SW480 (cell line): ENCODE measurements around the gene WDPCP.
"Not testable (repeated sequence)": the region's sequence is repeated elsewhere in the genome, so short reads cannot be mapped to it uniquely, and the experiment has no call there.

Experiments used
- DNase-seq: peaks from one replicate; pipeline ENCODE4 v3.0.0-alpha.2; 2016; ENCODE audit warnings: low spot score

Gene WDPCP

GRCh38 chr2:63225964-63226686 is 362.2 kb downstream of the WDPCP start:
- DNase-seq, result no peak

DNA sequence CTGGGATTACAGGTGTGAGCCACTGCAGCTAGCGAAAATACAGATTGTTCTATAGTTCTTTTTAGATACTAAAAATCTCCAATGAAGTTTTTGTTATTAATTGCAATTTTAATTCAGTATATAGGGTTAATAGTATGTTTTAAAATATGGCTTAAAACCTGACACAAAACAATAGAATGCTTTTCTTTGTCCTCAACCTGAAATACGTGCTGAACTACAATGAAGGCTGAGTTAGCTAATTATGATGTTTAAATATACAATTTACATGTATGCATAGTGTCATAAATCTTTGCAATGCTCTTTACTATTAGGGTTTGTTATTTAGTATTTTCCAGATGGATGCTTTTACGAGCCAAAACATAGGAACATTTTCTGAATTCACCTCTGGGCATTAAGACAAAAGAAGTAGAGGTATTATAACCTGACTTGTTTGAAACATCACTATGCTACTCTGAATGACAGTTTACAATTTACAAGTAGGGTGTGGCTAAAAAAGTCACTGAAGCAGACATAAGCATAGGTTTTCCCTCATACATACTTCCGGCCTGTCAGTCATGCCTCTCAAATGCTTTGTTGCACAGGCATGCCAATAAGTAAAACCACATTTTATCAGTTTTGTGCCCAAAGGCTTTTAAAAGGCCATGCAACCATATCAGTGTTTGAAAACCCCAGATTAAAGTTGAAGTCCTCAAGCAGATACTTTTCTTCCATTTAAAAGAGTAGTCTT is 369.3 kb downstream of the WDPCP start:
- DNase-seq, result peak; percentile 48

- no peak for DNase-seq
These were observed 393.0 kb downstream of the WDPCP start for GRCh38 chr2:63195310-63195709.

- no peak for DNase-seq
These were observed 394.1 kb downstream of the WDPCP start for GRCh38 chr2:63194175-63194574.

DNA sequence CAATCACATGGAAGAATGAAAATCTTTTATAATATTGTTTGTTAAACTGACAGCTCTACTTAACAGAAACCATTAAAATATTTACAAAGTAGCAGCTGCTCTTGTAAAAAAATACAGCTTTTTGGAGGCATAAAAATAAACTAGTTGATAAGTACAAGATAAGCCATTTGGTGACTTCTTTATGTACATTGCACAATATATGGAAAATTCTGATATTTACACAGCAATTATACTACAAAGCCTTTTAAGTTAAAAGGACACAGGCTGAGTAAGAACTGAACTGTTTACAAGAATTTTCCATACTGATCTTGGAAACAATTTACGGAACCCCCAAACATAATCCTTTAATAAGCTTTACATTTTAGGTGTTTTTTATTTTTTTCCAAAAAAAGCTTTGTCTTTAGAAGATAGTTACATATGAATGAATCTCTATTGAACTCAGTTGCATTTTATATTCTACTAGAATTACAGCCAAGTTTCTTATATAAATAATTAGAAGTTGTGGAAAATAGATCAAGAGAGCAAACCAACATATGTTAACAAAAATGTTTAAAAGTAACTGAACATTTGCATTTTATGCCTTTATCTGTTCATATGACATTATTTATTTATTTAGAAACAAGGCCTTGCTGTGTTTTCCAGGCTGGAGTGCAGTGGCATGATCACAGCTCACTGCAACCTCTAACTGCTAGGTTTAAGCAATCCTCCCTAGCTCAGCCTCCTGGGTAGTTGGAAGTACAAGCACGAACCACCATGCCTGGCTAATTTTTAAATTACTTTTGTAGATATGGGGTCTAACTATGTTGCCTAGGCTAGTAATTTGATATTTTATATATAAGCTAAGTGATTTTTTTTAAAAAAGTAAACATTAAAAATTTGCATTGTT is 395.1 kb downstream of the WDPCP start:
- DNase-seq, result no peak

GRCh38 chr2:63192169-63192888 is 395.9 kb downstream of the WDPCP start:
- DNase-seq, result no peak

GRCh38 chr2:63189026-63189425 is 399.3 kb downstream of the WDPCP start:
- peak; percentile 8 for DNase-seq

GRCh38 chr2:63186331-63186730 is 401.9 kb downstream of the WDPCP start:
- DNase-seq, result no peak

DNA sequence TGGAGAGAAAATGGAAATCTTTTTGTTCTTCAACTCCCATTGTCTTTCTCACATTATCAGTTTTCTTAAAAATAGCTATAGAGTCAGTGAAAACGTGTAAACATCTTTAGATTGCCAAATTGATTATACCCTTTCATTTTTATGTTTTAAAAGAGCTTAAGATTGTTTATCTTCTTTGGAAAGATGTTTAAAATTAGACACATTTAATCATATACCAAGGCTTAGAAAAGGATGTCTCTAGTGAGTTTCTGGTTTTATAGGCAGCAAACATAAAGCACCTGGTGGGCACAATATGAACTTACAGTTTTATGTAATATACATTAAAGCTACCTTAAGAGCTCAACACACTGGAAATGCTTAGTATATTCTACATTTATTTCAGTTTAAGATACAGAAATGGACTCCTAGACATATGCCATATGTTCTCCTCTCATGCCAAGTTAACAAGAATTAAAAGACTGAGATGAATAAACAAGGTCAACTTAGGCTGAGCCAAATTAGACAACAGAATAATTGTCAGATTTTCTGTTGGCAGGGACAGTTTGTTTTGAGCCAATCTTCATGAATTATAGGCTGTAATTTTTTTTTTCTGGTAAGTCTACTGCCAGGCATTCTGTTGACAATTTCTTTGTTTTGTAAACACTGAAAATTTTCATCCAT is 425.0 kb downstream of the WDPCP start:
- no peak for DNase-seq

- DNase-seq, result no peak
These were observed 429.0 kb downstream of the WDPCP start for GRCh38 chr2:63159262-63159661.

DNA sequence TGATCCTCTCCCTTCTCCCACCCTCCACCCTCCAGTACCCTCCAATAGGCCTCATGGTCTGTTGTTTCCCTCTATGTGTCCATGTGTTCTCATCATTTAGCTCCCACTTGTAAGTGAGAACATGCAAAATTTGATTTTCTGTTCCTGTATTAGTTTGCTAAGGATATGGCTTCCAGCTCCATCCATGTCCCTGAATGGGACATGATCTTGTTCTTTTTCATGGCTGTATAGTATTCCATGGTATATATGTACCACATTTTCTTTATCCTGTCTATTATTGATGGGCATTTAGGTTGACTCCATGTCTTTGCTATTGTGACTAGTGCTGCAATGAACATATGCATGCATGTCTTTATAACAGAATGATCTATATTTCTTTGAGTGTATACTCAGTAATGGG is 451.6 kb downstream of the WDPCP start:
- DNase-seq, result not testable (repeated sequence)

DNA sequence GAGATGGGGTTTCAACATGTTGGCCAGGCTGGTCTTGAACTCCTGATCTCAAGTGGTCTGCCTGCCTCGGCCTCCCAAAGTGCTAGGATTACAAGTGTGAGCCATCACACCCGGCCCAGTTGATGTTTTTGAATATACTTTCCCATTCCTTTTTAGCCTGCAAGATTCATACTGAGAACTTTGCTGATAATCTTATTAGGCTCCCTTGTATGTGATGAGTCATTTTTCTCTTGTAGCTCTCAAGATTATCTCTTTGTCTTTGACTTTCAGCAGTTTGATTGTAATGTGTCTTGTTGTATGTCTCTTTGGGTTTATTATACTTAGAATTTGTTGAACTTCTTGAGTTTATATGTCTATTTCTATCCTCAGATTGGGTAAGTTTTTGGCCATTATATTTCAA is 456.3 kb downstream of the WDPCP start:
- no peak for DNase-seq

DNA sequence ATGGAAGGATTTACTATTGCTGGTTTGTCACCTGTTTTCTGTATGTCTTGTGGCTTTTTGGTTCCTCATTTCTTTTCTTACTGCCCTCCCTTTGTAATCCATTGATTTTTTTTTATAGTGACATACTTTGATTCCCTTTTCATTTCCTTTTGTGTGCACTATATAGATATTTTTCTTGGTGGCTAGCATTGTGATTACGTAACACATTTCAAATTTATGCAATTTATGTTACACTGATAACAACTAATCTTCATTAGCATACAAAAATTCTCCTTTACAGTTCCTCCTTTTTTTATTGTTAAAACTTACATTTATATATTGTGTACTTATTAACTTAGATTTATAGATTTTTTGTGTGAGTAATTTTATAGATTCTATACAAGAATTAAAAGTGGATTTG is 457.1 kb downstream of the WDPCP start:
- DNase-seq, result no peak

GRCh38 chr2:63127594-63127993 is 460.7 kb downstream of the WDPCP start:
- no peak for DNase-seq

DNA sequence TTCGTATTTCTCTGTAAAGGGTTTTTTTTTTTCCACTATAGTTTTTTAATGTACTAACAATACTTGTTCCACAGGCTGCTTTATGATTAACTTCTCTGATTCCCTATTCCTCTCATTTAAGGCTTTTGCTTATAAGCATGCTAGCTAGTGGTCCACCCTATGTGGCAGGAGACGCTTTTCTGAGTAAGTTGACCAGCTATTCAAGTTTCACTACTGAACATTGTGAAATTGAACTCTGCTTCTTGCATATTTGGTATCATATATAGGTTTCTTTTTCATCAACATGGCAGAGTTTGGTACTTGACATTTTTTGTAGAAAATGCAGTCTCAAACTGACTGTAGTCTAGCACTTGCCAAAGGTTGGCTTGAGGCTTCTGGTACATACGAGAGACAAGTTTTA is 463.4 kb downstream of the WDPCP start:
- no peak for DNase-seq

GRCh38 chr2:63124218-63124617 is 464.1 kb downstream of the WDPCP start:
- no peak for DNase-seq

DNA sequence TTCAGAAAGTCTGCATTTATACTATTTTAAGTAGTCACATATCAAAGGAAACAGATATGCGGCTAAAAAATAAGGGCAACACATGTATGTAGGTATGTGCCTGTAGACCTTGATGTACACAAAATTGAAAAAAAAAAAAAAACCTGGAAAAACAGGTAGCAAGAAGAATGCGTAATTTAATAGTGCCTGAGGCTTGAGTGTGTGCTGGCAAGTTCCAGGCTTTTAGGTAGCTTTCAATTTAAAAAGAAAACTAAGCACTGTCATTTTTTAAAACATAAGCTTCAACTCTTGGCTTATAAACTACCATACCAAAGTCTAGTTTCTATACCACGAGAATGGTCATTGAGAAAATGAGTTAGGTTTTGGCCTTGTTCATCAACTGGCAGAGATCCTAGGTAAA is 465.4 kb downstream of the WDPCP start:
- no peak for DNase-seq

DNA sequence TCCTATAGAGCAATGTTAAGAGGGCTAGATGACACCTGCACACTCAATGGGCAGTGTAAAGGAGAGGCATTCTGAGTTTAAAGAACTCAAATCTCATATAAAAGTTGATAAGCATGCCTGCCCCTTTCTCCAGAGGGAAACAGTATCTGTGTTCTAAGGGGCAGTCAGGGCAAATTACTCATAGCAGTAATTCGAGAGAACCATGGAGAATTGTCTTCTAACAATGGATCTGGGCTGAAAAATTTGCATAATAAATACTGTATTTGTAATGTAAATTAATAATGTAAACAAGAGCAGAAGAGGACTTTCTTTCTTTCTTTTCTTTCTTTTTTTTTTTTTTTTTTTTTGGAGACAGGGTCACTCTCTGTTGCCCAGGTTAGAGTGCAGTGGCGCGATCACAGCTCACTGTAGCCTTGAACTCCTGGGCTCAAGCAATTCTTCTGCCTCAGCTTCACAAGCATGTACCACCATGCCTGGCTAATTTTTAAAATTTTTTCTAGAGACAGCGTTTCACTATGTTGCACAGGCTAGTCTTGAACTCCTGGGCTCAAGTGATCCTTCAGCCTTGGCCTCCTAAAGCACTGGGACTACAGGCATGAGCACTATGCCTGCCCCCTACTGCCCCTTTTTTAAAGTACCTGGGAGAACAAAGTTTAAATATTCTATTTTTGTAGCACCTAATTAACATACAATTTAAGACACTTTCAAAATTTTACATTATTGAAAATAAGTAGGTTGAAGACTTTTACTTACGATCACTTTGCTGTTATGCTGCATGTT is 467.0 kb downstream of the WDPCP start:
- DNase-seq, result no peak

- DNase-seq, result no peak
These were observed 469.5 kb downstream of the WDPCP start for GRCh38 chr2:63118821-63119220.

DNA sequence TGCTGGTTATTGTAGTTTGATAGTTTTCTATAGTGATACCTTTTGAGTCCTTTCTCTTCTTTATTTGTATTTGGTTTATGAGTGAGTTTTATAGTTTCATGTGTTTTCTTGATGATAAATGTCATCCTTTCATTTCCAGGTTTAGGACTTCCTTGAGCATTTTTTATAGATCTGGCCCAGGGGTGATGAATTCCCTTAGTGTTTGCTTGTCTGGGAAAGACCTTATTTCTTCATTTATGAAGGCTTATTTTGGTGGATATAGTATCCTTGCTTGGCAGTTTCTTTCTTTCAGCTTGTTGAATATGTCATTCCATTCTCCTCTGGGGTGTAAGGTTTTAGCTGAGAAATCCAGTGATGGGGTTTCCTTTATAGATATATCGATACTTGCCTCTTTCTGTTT is 483.8 kb downstream of the WDPCP start:
- DNase-seq, result no peak

DNA sequence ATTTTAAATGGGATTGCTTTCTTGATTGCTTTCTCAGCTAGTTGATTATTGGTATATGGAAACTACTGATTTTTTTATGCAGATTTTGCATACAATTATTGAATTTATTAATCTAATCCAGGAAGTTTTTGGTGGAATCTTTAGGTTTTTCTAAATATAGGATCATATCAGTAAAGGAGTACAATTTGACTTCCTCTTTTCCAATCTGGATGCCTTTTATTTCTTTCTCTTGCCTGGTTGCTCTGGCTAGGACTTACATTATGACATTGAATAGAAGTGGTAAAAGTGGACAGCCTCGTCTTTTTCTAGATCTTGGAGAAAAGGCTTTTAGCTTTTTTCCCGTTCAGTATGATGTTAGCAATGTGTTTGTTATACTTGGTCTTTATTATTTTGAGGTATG is 486.3 kb downstream of the WDPCP start:
- no peak for DNase-seq
